Measurements from ENCODE around the gene CDK5RAP3. TPM values are rescaled to one million over a fixed set of nuclear protein-coding genes. Genes with fewer than 3 reads are reported as not detected.

CDK5RAP3 gene
- total and polyA plus RNA-seq, 2 of the 13 experiments (the other 11 are each of a cell fraction or from before 2014, with no cell fraction given) = 128 to 154 TPM

GRCh38 chr17:47956791-47957590 lies 13.9 kb upstream of the CDK5RAP3 start (continued):
- TF ChIP-seq SMARCC2 (IDR thresholded peaks at IDR 0.05) (no peak), ZBTB49 (CRISPR knock-in tag; IDR thresholded peaks at IDR 0.05; ENCODE audit: borderline replicate concordance) (no peak), ZNF589 (CRISPR knock-in tag; conservative IDR thresholded peaks at IDR 0.05) (no peak), RBM22 (optimal IDR thresholded peaks at IDR 0.05; ENCODE audit: low read length) (no peak), ATF1 (CRISPR knock-in tag; IDR thresholded peaks at IDR 0.05) (no peak), PCBP1 (IDR thresholded peaks at IDR 0.05; ENCODE audit: borderline replicate concordance, low read depth, low read length) (no peak), ZFP90 (CRISPR knock-in tag; IDR thresholded peaks at IDR 0.05; ENCODE audit: borderline replicate concordance) (peak; percentile 51; the same call in 1 of the 2 replicates), ZNF280B (CRISPR knock-in tag; IDR thresholded peaks at IDR 0.05; ENCODE audit: borderline replicate concordance) (no peak), ZNF256 (CRISPR knock-in tag; conservative IDR thresholded peaks at IDR 0.05) (no peak), KAT7 (CRISPR knock-in tag; IDR thresholded peaks at IDR 0.05; ENCODE audit: borderline replicate concordance) (no peak), PBX2 (CRISPR knock-in tag; IDR thresholded peaks at IDR 0.05) (no peak), KMT2B (CRISPR knock-in tag; IDR thresholded peaks at IDR 0.05) (no peak), SMAD1 (CRISPR knock-in tag; IDR thresholded peaks at IDR 0.05; ENCODE audit: borderline replicate concordance, low read depth) (no peak), FIP1L1 (IDR thresholded peaks at IDR 0.05; ENCODE audit: borderline replicate concordance, insufficient read depth, low read depth, low read length) (no peak), CREM (IDR thresholded peaks at IDR 0.05) (no peak), CREM (CRISPR knock-in tag; IDR thresholded peaks at IDR 0.05) (no peak), U2AF1 (optimal IDR thresholded peaks at IDR 0.05; ENCODE audit: low read depth, low read length) (no peak), SMAD9 (CRISPR knock-in tag; IDR thresholded peaks at IDR 0.05) (no peak), NR1H2 (CRISPR knock-in tag; IDR thresholded peaks at IDR 0.05; ENCODE audit: borderline replicate concordance, low read depth) (no peak), SMYD3 (CRISPR knock-in tag; IDR thresholded peaks at IDR 0.05) (no peak), SAP130 (CRISPR knock-in tag; IDR thresholded peaks at IDR 0.05; ENCODE audit: low read depth) (peak; percentile 42; the same call in 1 of the 2 replicates), ZNF703 (CRISPR knock-in tag; IDR thresholded peaks at IDR 0.05; ENCODE audit: borderline replicate concordance) (no peak), ZNF441 (CRISPR knock-in tag; IDR thresholded peaks at IDR 0.05; ENCODE audit: borderline replicate concordance) (no peak), ERF (CRISPR knock-in tag; IDR thresholded peaks at IDR 0.05) (no peak), ZNF614 (CRISPR knock-in tag; IDR thresholded peaks at IDR 0.05; ENCODE audit: borderline replicate concordance) (no peak), MXD4 (CRISPR knock-in tag; IDR thresholded peaks at IDR 0.05) (peak; percentile 38; the same call in 1 of the 2 replicates)
